ENCODE measurements around the gene SLC11A1.

DNA sequence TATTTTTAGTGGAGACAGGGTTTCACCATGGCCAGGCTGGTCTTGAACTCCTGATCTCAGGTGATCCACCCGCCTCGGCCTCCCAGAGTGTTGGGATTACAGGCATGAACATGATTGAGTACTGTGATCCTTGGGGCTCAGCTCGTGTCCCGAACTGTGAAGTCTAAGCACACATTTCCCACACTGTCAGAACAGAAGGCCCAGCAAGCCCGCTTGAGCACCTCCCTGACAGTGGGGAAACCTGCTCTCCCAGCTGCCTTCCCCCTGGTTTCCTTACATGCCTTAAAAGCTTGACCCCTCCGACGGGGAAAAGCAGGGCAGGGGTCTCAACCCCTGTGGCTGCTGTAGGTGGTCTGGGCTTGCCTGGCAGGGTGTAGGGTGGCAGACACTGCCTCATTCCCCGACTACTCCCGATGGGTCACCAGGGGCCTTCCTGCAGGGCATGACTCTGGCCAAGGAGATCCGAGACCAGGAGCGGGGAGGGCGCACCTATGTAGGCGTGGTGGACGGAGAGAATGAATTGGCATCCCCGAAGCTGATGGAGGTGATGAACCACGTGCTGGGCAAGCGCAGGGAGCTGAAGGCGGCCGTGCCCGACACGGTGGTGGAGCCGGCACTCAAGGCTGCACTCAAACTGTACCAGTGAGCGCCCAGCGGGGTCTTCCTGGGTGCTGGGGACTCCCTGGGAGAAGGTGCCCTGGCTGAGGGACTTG lies 46.9 kb downstream of the SLC11A1 start:
- TF ChIP-seq, protein P1, sequence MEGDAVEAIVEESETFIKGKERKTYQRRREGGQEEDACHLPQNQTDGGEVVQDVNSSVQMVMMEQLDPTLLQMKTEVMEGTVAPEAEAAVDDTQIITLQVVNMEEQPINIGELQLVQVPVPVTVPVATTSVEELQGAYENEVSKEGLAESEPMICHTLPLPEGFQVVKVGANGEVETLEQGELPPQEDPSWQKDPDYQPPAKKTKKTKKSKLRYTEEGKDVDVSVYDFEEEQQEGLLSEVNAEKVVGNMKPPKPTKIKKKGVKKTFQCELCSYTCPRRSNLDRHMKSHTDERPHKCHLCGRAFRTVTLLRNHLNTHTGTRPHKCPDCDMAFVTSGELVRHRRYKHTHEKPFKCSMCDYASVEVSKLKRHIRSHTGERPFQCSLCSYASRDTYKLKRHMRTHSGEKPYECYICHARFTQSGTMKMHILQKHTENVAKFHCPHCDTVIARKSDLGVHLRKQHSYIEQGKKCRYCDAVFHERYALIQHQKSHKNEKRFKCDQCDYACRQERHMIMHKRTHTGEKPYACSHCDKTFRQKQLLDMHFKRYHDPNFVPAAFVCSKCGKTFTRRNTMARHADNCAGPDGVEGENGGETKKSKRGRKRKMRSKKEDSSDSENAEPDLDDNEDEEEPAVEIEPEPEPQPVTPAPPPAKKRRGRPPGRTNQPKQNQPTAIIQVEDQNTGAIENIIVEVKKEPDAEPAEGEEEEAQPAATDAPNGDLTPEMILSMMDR (IDR thresholded peaks at IDR 0.05): no peak
- TF ChIP-seq POLR2A (IDR thresholded peaks at IDR 0.05): no peak
